ENCODE results near the gene GPR25.
A peak's percentile ranks its signal among the peaks of the same experiment; 100 is the strongest.

GPR25 gene

GRCh38 chr1:200872446-200873115, at the start of gene GPR25:
Gene GPR25 (plus strand): TSS chr1:200872981. CDS start chr1:200873038, 57 bp downstream.
- no peak for DNase-seq (ENCODE audit: low read depth)

GRCh38 chr1:200831091-200831490, 41.7 kb upstream of the GPR25 start:
- DNase-seq (ENCODE audit: low read depth) = no peak

- DNase-seq (ENCODE audit: low read depth) = no peak
Measured at GRCh38 chr1:200834383-200834782, 38.4 kb upstream of the GPR25 start.

GRCh38 chr1:200836213-200836612, 36.6 kb upstream of the GPR25 start:
- no peak for DNase-seq (ENCODE audit: low read depth)

GRCh38 chr1:200837931-200838571, 34.7 kb upstream of the GPR25 start:
- DNase-seq (ENCODE audit: low read depth) = peak; percentile 18

GRCh38 chr1:200838676-200839445, 33.9 kb upstream of the GPR25 start:
- peak; percentile 37 for DNase-seq (ENCODE audit: low read depth)

- DNase-seq (ENCODE audit: low read depth) = no peak
Measured at GRCh38 chr1:200845360-200845759, 27.4 kb upstream of the GPR25 start.

GRCh38 chr1:200846398-200846797, 26.4 kb upstream of the GPR25 start:
- DNase-seq (ENCODE audit: low read depth) = no peak

GRCh38 chr1:200849430-200849829, 23.4 kb upstream of the GPR25 start:
- DNase-seq (ENCODE audit: low read depth) = no peak

- DNase-seq (ENCODE audit: low read depth) = no peak
Measured at GRCh38 chr1:200850554-200850953, 22.2 kb upstream of the GPR25 start.

- no peak for DNase-seq (ENCODE audit: low read depth)
Measured at GRCh38 chr1:200856716-200857357, 15.9 kb upstream of the GPR25 start.

GRCh38 chr1:200857804-200858203, 15.0 kb upstream of the GPR25 start:
- DNase-seq (ENCODE audit: low read depth) = no peak

- no peak for DNase-seq (ENCODE audit: low read depth)
Measured at GRCh38 chr1:200861937-200862647, 10.7 kb upstream of the GPR25 start.

GRCh38 chr1:200862713-200863415, 9.9 kb upstream of the GPR25 start:
- DNase-seq (ENCODE audit: low read depth) = no peak

GRCh38 chr1:200866116-200866515, 6.7 kb upstream of the GPR25 start:
- no peak for DNase-seq (ENCODE audit: low read depth)

GRCh38 chr1:200866521-200866920, 6.3 kb upstream of the GPR25 start:
- no peak for DNase-seq (ENCODE audit: low read depth)

GRCh38 chr1:200867018-200867811, 5.6 kb upstream of the GPR25 start:
- no peak for DNase-seq (ENCODE audit: low read depth)

GRCh38 chr1:200869376-200869752, 3.4 kb upstream of the GPR25 start:
- DNase-seq (ENCODE audit: low read depth) = no peak

- DNase-seq (ENCODE audit: low read depth) = no peak
Measured at GRCh38 chr1:200869753-200870391, 2.9 kb upstream of the GPR25 start.

GRCh38 chr1:200873116-200873670, 412 bp downstream of the GPR25 start:
- no peak for DNase-seq (ENCODE audit: low read depth)

Measured in GM04503 (cell line).